ENCODE results near the gene C1orf115.
A peak's percentile ranks its signal among the peaks of the same experiment; 100 is the strongest.
"Not testable (repeated sequence)": the region's sequence is repeated elsewhere in the genome, so short reads cannot be mapped to it uniquely, and the experiment has no call there.

C1orf115 gene

DNA sequence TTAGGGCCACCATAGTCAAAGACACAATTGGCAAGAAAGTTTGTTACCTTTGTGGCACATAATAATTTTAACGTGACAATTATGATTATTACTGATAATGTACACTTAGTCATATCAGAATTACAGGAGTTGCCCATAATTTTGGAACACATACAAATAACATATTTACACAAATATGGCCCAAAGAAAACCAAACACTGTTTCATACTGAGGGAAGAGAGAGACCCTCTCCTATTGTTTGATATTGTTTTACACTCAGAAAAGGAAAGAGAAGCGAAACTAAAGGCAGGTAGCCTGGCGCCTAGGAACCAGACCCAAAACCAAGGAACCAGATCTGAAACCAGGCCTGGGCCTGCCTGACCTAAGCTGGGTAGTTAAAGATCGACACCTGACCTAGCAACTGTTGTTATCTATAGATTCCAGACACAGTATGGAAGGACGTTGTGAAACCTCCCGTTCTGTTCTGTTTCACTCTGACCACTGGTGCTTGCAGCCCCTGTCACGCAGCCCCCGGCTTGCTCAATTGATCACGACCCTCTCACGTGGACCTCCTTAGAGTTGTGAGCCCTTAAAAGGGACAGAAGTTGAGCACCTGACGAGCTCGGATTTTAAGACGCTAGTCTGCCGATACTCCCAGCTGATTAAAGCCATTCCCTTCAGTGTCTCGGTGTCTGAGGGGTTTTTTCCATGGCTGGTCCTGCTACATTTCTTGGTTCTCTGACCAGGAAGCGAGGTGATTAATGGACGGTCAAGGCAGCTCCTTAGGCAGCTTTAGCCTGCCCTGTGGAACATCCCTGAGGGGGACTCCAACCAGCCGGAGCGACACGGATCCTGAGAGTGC is 27.9 kb downstream of the C1orf115 start:
- FAIRE-seq (no peak), DNase-seq (ENCODE audit: insufficient read length, low spot score) (no peak)

DNA sequence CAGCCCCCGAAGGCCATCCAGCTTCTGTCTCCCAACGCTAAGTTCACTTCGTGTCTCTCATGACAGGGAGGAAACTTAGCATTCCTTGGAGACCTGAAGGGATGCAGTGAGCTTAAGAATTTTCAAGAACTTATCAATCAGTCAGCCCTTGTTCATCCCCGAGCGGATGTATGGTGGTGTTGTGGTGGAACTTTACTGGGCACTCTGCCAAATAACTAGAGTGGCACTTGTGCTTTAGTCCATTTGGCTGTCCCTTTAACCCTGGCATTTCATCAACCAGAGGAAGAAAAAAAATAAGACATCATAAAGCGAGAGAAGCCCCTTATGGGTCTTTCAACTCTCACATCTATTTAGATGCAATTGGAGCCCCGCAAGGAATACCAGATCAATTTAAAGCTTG is 31.1 kb downstream of the C1orf115 start:
- DNase-seq (ENCODE audit: insufficient read length, low spot score); FAIRE-seq: not testable (repeated sequence)

DNA sequence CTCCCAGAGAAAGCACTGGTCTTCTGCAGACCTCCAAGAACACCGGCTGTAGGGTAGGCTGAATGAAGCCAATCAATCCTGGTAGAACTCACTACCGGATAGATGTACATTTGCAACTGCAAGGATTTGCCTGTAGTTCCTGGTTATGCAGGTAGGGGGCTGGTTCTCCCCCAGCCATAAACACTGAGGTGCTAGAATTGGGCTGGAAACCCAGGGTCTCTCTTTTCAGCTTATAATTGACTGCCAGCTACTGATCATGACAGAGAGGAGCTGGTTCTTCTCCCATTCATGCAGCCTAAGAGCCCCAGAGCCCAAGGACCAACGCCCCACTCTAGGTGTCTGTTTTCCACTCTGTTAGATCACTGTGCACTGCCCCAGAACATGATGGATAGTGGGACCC is 36.5 kb downstream of the C1orf115 start:
- DNase-seq (ENCODE audit: insufficient read length, low spot score) (no peak), FAIRE-seq (no peak)

DNA sequence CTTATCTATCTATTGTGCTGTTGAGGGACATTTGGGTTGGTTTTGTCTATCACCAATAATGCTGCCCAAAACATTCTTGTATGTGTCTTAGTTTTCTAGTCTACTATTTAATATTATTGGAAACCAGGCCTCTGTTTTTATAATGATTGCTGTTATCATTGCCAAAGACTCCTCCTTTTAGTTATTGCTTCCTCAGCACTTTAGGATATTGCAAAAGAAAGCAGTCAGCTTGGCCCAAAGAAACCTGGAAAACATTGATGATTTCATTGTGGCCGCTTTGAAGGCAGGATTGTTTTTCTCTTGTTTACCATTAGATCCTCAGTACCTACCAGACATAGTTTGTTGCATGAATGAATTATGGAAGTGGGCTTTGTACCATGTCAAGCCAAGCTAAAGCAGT is 37.4 kb downstream of the C1orf115 start:
- DNase-seq (ENCODE audit: insufficient read length, low spot score) (no peak), FAIRE-seq (no peak)

DNA sequence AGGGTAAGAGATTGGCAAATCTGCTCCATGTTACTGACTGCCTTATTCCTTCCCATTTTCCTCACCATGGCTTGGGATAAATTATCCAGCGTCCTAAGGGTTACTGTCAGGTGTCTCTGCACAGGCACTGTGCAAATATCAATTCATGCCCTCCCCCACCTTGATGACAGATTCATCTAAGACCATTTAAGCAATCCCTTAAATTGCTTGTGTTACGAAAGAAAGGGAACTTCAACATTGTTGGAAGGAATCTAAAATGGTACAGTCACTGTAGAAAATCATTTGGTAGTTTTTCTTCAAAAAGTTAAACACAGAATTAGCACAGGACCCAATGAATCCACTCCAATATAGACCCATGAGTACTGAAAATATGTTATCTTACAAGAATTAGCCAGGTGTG is 40.3 kb downstream of the C1orf115 start:
- DNase-seq (ENCODE audit: insufficient read length, low spot score) = no peak
- no peak for FAIRE-seq

DNA sequence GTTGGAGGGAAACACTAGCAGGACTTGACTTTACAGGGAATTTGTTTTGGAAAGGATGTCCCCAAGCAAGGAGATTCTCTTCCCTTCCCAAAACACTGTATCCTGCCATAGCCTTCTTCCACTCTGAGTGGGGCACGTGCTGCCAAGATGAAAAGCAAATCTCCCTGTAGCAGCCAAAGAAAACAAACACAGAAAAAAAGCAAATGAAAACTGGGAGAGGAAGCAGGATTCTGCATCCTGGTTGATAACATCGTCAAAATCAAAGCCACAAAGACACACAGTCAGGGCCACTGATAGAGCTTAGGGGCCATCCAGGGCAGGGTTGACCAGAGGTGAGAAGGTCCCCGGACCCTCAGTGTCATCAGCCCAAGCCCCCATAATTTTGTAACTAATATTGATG is 42.0 kb downstream of the C1orf115 start:
- FAIRE-seq (no peak), DNase-seq (ENCODE audit: insufficient read length, low spot score) (no peak)

DNA sequence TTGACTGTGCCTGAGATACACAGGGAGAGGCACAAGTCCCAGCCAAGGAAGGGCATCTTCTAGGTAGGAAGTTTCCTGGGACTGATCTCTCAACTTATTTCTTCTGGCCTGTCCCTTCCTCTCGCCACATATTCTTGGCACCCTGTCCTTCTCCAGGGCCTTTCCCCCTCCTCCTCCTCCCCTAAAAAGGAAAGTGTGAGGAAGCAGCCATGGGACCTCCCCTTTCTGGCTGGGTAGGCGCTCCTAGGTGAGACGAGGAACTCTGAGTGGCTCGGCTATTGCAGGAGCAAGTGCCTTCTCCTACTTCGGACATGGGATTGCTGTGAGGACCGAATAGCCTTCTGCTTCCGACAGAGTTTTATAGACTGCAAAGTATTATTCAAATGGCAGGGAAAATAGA is 42.5 kb downstream of the C1orf115 start:
- no peak for FAIRE-seq
- no peak for DNase-seq (ENCODE audit: insufficient read length, low spot score)

DNA sequence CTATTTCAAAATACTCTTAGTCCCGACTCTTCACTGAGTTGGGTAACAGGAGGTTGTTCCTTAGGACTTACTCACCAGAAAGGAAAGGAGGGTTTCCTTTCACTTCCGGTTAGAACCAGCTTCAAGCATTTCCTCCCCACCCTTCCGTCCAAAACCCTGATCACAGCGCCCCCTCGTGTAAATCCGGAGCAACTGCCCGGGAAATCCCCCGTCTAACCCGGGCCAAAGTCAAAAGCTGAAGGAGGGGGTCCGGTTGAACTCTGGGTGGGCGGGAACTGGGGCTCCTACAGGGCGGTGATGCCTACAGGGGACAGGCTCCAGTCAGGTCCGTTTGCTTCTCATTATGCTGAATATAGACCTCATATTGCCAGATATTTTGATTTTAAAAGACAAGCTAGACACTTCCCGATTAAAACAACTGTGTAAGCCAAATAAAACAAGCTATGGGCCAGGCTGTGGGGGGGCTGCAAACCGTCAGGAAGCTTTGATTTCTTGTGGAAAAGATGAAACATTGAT is 43.0 kb downstream of the C1orf115 start:
- DNase-seq (ENCODE audit: insufficient read length, low spot score) (peak; percentile 90), FAIRE-seq (peak; percentile 62)

DNA sequence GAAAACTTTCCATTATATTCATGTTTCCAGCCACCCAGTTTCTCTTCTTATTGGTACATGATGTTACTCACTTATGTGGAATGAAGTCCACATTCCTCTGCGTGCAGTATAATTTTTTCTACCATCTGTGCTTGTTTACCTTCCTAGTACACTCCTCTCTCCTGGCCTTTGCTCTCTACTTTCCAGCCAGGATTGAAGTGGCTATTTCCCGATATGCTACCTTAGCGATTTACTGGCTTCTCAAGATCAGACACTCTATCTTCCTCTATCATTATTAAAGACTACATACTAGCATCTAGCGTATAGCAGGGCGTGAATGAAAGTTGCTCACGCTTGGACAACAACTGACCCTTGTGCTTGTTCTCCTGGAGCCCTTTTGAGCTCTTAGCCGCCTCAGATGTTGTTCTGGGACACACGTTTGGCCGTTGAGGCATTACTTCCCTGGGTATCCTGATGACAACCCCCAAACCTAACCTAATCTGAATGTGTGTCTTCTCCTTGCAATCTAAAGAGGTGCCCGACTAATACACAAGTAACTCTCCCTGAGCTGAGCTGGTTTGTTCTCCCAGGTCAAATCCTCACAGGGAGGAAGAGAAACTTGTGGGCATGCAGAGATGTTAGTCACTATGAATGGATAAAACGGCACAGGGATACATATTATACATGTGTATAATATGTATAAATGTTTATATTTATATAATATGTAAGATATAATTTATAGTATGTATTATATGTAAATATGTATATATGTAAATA is 44.6 kb downstream of the C1orf115 start:
- DNase-seq (ENCODE audit: insufficient read length, low spot score) (peak; percentile 64), FAIRE-seq (peak; percentile 26)

DNA sequence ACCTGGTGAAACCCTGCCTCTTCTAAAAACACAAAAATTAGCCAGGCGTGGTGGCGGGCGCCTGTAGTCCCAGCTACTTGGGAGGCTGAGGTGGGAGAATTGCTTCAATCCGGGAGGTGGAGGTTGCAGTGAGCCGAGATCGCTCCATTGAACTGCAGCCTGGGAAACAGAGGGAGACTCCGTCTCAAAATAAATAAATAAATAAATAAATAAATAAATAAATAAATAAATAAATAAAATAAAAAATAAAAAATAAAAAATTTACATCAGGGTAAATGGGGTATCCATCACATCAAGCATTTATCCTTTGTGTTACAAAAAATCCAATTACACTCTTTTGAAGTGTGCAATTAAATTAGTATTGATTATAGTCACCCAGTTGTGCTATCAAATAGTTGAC is 46.1 kb downstream of the C1orf115 start:
- DNase-seq (ENCODE audit: insufficient read length, low spot score); FAIRE-seq: not testable (repeated sequence)

DNA sequence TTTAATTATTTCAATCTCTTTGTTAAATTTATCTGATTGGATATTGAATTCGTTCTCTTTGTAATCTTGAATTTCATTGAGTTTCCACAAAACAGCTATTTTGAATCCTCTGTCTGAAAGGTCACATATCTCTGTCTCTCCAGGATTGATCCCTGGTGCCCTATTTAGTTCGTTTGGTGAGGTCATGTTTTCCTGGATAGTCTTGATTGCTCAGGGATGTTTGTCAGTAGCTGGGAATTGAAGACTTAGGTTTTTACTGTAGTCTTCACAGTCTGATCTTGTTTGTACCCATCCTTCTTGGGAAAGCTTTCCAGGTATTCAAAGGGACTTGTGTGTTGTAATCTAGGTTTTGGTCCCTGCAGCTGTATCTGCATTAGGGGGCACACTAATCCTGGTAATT is 51.2 kb downstream of the C1orf115 start:
- no peak for DNase-seq (ENCODE audit: insufficient read length, low spot score)
- no peak for FAIRE-seq

DNA sequence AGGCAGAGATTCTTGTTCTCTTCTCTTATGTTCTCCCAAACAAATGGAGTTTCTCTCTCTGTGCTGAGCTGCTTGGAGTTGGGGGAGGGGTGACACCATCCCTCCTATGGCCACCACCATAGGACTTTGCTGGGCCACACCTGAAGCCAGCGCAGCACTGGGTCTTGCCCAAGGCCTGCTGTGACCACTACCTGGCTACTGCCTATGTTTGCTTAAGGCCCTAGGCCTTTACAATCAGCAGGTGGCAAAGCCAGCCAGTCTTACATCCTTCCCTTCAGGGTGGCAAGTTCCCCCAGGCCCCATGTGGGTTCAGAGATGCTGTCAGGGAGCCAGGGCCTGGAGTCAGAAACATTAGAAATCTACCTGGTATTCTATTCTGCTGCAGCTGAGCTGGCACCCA is 51.7 kb downstream of the C1orf115 start:
- no peak for FAIRE-seq
- no peak for DNase-seq (ENCODE audit: insufficient read length, low spot score)

DNA sequence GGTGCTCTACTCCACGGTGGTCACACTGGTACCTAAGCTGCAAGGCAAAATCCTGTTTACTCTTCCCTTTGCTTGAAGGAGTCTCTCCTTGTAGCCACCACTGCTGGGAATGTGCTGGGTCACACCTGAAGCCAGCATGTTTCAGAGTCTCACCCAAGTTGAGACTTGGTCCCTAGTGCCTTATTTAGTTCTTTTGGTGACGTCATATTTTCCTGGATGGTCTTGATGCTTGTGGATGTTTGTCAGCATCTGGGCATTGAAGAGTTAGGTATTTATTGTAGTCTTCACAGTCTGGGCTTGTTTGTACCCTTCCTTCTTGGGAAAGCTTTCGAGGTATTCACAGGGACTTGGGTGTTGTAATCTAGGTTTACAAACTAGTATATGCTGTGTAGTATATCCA is 52.4 kb downstream of the C1orf115 start:
- DNase-seq (ENCODE audit: insufficient read length, low spot score) (no peak), FAIRE-seq (no peak)

DNA sequence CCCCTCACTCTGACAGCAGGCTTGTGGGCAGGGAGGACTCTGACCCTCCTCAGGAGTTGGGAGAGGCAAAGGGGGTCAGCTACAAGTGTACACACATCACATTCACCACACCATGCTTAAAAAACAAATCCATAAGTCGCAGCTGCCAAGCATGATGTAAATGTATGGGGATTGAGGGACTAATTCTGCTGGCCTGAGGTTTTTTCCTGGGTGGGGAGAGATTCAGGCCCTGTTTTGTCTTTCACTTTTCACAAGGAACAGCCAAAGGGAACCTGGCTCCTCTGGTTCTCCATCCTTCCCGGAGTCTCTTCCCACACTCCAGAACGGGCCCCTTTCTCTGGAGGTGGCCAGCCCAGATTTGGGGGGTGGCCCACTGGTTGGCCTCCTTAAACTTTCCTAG is 56.7 kb downstream of the C1orf115 start:
- no peak for FAIRE-seq

DNA sequence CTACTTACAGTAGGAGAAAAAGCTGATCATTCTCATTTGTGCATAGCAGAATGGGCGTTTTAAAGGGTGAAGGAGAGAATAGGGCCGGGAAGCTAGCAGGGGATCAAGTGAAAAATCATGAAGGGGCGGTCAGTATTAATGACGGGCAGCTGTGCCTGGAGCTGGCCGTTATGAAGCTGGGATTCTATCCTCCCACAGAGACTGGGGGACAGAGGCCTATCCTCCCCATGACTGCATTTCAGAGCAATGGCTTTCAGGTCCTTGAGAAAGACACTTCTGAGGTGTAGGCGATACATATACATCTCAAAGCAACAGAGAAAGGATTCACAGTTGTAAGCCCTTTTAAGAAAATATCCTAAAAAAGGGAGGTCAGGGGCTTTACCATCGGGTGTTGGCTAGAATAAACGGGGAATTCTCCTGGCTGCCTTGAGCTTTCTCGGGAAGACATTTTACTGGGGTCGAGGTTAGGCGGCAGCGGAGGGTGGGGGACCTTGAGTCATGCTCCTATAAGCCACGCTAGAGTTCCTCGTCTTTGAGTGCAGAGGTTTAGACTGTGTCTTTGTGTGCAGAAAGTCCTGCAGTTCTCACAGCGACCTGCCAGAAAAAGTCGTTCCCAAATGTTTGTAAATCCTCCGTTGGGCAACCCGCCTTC is 57.4 kb downstream of the C1orf115 start:
- DNase-seq (ENCODE audit: insufficient read length, low spot score) (no peak), FAIRE-seq (no peak)

More for the DNA sequence above, 56.7 kb downstream of the C1orf115 start:
- DNase-seq (ENCODE audit: insufficient read length, low spot score) = no peak

DNA sequence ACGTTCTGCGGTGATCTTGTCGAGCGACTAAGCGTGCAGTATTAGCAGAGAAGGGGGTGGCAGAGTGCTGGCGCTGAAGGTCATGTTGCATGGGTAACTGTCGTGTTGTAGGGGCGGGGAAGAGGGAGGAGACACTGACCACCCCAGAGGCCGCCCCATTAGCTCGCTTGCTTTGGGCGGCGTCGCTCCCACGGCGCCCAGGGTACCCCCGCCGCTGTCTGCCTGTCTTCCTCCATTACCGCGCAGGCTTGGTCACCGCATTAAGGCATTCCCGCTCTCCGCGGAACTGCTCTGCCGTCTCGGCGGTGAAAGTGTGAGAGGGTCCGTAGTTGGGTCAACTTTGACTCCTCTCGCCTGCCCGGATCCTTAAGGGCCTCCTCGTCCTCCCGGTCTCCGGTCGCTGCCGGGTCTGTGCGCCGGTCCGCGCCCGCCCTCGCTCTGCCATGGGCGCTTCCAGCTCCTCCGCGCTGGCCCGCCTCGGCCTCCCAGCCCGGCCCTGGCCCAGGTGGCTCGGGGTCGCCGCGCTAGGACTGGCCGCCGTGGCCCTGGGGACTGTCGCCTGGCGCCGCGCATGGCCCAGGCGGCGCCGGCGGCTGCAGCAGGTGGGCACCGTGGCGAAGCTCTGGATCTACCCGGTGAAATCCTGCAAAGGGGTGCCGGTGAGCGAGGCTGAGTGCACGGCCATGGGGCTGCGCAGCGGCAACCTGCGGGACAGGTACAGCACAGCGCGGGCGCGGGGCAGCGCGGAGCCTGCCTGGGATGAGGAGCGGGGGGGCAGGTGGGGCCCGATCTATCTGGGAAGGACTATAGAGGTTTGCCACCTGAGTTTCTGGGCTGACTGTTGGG is 58.1 kb downstream of the C1orf115 start, which contains the start of gene MTARC2:
TSS of gene MTARC2 (plus strand) at position 234 of the 846 bp plus-strand sequence. CDS start at position 444, 210 bp downstream.
- FAIRE-seq = peak; percentile 80
- DNase-seq (ENCODE audit: insufficient read length, low spot score) = peak; percentile 86

All from HTR-8/SVneo (cell line).